GM15510 (cell line): Measurements from ENCODE around the gene DNAH1.

Experiments
- POLR2A ChIP-seq: IDR thresholded peaks from 3 replicates; pipeline ENCODE4 v1.6.1; 2011; ENCODE audit warnings: borderline replicate concordance; ENCODE audit not compliant: insufficient read length; ENCODE audit errors: extremely low read depth

DNAH1 gene

DNA sequence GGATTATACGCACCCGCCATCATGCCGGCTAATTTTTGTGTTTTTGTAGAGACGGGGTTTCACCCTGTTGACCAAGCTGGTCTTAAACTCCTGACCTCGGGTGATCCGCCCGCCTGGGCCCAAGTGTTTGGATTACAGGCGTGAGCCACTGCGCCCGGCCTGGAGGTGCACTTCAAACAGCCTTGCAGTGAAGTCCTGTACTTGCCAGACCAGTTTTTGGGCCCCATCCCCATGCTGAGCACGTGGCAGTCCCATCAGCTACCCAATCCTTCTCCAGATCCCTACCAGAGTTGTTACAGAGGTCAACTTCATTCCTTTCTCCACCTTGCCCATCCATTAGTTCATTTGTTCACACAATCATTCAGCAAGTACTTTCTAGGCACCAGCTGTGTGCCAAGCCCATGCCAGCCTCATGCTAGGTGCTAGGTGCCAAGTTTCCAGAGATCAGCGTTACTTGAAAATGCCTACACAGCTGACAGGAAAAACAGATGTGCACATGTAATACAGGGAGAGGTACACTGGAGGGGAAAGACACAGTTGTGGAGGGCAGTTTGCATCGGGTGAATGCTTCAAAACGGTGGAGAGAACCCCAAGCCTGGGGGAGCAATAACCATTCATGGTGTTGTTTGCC lies 2.2 kb downstream of the DNAH1 start:
- no peak for TF ChIP-seq POLR2A

DNA sequence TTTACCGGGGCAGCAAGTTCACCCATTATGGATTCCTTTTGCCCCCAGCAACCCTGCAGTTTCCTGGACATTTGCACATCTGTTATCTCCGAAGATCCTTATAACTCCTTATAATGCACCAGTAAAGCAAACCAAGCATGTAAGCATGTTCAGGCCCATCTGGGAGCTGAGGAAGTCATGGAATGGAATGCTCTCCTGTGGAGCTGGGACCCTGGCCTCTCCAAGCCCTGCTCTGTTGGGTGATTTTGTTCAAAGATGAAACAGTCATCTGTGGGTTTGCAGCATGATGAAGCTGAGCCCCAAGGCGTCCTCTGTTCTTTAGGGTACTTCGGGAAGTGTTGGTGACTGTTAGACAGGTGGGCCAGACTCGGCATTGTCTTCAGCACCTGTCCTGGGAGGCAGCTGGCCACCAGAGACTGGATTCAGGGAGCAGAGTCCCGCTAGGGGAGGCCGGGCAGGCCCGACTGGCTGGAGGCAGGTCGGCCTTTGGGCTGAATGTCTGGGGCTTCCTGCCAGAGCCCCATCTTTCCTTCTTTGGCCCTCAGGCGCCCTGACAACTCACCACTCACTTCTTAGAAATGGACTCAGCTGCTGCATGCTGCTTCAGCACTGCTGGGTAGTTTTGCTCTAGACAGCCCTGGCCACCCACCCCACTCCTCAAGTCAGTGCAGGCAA lies 3.9 kb downstream of the DNAH1 start:
- TF ChIP-seq POLR2A: no peak

GRCh38 chr3:52321481-52321880 lies 5.4 kb downstream of the DNAH1 start:
- TF ChIP-seq POLR2A: no peak

GRCh38 chr3:52322466-52322865 lies 6.3 kb downstream of the DNAH1 start:
- TF ChIP-seq POLR2A: no peak

GRCh38 chr3:52323526-52324295 lies 7.6 kb downstream of the DNAH1 start:
- TF ChIP-seq POLR2A: no peak

- TF ChIP-seq POLR2A: no peak
Observed at GRCh38 chr3:52324676-52325075, 8.6 kb downstream of the DNAH1 start.

GRCh38 chr3:52325686-52326085 lies 9.6 kb downstream of the DNAH1 start:
- no peak for TF ChIP-seq POLR2A

GRCh38 chr3:52326976-52327375 lies 10.9 kb downstream of the DNAH1 start:
- no peak for TF ChIP-seq POLR2A

DNA sequence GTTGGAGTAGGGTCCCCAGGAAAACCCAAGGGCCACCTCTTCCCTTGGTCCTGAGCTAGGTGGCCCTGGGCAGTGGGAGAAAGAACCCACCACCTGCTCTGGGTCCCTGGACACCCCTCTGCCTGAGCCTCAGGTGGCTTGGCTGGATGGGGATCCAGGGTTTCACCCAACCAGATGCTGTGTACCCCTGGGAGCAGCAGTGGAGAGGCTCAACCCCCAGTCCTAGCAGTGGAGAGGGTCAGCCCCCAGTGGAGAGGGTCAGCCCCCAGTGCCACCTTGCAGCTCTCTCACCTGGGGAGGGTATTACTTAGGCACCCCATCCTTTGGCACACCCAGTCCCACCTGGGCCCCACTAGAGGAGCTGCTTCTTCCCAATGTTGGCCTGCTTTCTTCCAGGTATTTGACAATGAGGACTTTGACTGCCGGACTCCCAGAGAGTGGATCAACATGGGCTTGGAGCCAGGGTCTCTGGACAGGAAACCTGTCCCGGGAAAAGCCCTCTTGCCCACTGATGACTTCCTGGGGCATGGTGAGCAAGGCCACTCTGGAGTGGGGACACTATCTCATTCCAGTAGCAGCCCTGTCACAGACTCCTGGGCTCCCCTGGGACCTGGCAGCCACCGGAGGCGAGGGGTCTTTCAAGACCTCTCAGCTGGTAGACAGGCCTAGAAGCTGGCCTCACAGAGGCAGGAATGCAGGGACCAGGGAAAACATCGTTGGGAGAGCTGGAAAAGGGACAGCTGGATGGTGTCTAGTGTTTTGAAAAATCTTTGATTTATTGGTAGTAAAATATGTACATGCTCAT lies 11.6 kb downstream of the DNAH1 start:
- no peak for TF ChIP-seq POLR2A

DNA sequence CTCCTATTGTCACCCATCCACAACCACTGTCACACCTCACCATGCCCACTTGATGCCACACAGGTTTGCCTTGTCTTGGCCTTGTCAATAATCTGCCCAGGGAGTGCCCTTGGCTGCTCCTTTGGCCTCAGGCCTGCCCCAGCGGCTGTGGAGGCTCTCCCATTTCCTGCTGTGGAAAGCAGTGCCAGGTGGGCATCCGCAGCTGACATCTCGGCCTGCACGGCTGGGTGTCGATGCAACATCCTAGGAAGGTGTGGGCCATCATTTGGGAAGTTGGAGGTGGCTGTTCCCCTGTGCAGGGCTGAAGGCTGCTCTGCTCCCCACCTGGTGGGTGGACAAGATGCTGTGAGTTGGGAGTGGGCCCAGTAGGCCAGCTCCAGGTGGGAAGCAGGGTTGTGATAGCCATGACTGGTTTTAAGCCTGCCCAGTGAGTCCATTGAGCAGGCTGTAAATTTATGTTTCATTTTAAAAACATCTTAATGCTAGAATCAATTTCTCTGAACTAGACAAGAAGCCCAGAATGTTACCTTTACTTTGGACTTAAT lies 12.5 kb downstream of the DNAH1 start:
- no peak for TF ChIP-seq POLR2A

DNA sequence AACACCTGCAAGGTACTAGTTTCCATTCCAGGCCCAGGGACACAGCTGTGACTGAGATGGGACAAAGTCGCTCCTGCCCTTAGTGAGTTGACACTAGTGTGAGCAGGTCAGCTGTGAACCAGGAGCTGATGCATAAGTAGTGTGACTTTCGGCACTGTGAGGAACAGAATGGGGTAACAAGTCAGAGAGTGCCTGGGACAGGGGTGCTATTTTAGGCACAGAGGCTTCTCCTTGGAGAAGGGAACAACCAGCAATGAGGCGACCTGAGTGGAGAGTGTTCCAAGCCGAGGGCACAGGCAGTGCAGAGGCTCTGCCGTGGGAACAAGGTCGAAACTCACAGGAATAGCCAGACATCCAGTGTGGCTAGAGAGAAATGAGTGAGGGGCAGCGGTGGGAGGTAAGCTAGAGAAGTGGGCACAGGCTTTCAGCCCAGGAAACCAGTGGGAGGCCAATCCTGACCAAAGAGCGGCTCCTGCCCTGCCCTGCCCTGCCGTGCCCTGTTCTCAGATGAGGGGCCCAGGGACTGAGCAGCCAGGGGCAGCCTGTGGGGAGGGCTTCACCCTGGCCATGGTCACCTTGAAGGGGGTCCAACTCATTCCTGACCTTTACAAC lies 14.2 kb downstream of the DNAH1 start:
- no peak for TF ChIP-seq POLR2A

DNA sequence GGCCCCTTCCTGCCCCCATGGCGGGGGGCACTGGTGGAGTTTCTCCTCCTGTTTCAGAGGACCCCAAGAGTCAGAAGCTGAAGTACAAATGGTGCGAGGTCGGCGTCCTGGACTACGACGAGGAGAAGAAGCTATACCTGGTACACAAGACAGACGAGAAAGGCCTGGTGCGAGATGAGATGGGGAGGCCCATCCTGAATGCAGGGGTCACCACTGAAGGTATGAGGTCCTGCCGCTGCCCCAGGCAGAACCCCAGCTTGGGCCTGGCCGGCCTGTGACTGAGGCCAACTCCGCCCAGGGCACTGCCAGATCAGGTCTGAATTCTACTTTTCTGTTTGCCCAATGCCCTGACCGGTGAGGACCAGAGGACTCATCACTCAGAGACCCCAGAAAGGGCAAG lies 15.0 kb downstream of the DNAH1 start:
- no peak for TF ChIP-seq POLR2A

GRCh38 chr3:52331906-52332305 lies 15.8 kb downstream of the DNAH1 start:
- TF ChIP-seq POLR2A: no peak

GRCh38 chr3:52333869-52334557 lies 17.9 kb downstream of the DNAH1 start:
- no peak for TF ChIP-seq POLR2A
